Hypothalamus (tissue), 51 donors: ENCODE measurements around the gene P2RY11.

Source experiments
- DNase-seq, 51 donors: peaks; one replicate each; lab custom pipeline; 2025; lab: John Stamatoyannopoulos, UW

Gene P2RY11

GRCh38 chr19:10111405-10111811, at the start of gene P2RY11:
Gene P2RY11 (plus strand): TSS chr19:10111693. CDS start chr19:10111722, 29 bp downstream.
- peak in 6 of 51 donors; percentile 9 to 40 (median 23) for DNase-seq

GRCh38 chr19:10061717-10062310, 49.7 kb upstream of the P2RY11 start:
- no peak for DNase-seq

GRCh38 chr19:10068205-10068604, 43.3 kb upstream of the P2RY11 start:
- DNase-seq = no peak

GRCh38 chr19:10069046-10069445, 42.4 kb upstream of the P2RY11 start:
- no peak for DNase-seq

DNA sequence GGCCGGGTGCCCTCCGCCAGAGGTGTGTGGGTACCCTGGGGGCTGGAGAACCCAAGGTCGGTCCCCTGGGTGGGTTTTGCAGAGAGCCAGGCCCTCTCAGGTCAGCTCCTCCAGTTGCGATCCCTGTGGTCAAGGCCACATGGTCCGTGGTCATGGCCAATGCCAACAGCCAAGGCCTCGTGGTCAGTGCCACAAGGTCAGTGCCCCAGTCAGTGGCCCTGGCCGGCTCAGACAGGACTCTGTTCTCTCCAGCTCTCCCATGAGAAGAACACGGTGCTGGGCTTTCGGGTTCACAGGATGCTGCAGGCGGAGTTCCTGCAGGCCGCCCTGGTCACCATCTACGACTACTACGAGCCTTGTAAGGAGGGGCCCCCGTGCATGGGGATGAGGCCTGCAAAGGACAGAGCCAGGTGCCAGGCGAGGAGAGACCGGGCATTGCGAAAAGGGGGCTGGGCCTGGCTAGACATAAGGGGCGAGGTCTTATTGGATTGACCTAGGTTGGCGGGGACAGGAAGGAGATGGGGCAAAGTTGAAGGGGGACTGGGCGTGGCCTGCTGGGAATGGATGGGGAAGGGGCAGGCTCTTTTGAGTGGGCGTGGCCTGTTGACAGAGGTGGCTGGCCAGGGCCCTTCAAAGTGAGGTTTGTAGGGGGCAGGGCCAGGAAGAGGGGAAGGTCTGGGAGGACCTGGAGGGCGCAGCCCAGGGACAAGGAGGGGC, 40.6 kb upstream of the P2RY11 start:
- no peak for DNase-seq

GRCh38 chr19:10074153-10074552, 37.3 kb upstream of the P2RY11 start:
- DNase-seq = no peak

DNA sequence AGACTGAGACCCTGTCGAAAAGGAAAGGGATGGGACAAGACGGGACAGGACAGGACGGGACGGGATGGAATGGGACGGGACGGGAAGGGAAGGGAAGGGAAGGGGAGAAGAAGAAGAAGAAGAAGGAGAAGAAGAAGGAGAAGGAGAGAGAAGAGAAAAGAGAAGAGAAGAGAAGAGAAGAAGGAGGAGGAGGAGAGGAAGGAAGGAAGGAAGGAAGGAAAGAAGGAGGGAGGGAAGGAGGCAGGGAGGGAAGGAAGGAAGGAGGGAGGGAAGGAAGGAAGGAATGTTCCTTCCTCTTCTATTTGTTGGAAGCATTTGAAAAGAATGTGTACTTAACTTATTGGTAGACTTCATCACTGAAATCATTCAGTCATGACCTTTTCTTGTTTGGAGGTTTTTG, 35.0 kb upstream of the P2RY11 start:
- DNase-seq = no peak

DNA sequence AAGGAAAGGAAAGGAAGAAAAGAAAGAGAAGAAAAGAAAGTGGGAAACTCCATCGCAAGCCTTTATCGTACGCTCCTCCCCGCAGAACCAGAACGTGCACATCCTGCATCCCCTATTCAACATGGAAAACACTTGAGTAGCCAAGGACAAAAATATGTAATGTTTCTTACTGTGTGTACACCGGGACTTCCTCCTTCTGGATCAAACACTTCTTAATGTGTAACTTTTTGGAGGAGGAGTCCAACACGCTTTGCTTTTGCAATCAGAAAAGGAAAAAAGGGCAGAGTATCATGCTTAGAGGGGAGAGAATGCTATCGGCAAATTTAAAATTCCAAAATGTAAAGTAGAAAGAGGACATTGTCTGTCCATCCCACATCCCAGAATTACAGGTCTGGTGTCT, 33.2 kb upstream of the P2RY11 start:
- no peak for DNase-seq

GRCh38 chr19:10079031-10079453, 32.5 kb upstream of the P2RY11 start:
- no peak for DNase-seq

DNA sequence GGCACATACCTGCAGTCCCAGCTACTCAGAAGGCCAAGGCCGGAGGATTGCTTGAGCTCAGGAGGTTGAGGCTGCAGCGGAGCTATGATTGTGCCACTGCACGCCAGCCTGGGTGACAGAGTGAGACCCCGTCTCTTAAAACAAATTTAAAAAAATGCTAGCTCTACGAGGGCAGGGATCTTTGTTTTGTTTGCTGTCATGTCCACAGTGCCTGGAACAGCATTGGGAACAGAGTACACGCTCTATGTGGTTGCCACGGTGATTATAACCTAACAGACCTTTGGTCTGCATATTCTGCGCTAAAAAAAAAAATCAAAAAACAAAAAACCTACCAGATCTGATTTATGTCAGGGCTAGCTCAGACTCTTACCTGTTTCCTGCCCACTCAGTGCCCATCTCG, 27.6 kb upstream of the P2RY11 start:
- DNase-seq = no peak

- DNase-seq = no peak
Observed at GRCh38 chr19:10084803-10085202, 26.7 kb upstream of the P2RY11 start.

- DNase-seq = peak in 43 of 51 donors; percentile 7 to 69 (median 38)
Observed at GRCh38 chr19:10085641-10086590, 25.6 kb upstream of the P2RY11 start, which contains the start of gene SHFL. Gene SHFL (plus strand): TSS chr19:10086317. CDS start chr19:10086428, 111 bp downstream.

DNA sequence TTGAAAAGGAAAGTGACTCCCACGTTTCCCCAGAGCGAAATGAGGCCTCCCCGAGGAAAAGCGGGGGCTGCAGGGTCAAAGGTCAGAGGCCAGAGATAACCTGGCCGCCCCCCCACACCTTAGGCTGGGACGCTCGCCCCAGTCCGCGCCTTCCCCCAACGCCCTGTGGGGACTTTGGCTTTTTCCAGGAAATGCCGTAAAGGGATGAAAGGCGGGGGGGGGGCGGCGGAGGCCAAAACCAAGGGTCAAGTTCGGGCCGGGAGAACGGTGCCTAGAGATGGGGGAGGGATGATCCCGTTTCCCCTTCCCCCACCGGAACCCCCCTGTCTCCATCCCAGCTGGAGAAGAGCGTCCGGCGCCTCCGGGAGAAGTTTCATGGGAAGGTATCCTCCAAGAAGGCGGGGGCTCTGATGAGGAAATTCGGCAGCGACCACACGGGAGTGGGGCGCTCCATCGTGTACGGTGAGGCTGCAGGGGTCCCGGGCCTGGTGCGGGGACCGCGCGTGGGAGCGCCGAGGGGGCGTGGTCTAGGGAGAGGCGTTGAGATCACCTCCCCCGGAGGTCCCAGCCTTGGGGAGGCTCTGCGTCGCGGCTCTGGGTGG, 24.8 kb upstream of the P2RY11 start:
- no peak for DNase-seq

DNA sequence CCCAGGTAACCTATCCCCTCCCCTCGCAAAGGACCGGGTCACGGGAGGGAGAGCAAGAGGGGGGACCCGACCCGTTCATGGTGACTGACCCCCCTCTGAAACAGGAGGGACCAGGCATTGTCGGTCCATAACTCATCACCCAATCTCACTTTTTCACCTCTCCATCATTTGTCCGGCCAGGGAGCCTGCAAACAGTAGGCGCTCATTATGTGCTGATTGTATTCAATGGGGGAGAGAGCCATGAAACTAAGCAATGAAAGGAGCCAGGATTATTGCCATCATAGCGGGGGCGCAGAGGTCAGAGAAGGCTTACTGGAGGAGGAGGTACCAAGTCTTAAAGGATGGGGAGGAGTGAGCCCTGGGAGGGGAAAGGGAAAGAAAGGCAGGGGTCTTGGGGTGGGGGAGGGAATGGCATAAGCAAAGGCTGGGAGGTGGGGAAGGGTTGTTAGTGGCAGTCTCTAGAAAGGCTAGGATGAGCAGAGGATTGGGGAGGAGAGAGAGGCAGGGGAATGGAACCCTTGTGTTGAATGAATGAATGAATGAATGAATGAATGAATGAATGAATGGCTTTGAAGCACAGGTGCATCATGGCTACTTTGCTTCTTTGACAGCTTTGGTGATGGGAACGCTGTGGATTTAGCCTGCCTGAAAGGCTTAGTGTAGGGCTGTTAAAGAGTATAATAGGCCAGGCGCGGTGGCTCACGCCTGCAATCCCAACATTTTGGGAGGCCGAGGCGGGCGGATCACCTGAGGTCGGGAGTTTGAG, 24.0 kb upstream of the P2RY11 start:
- DNase-seq = no peak

GRCh38 chr19:10088949-10089554, 22.4 kb upstream of the P2RY11 start:
- DNase-seq = no peak

DNA sequence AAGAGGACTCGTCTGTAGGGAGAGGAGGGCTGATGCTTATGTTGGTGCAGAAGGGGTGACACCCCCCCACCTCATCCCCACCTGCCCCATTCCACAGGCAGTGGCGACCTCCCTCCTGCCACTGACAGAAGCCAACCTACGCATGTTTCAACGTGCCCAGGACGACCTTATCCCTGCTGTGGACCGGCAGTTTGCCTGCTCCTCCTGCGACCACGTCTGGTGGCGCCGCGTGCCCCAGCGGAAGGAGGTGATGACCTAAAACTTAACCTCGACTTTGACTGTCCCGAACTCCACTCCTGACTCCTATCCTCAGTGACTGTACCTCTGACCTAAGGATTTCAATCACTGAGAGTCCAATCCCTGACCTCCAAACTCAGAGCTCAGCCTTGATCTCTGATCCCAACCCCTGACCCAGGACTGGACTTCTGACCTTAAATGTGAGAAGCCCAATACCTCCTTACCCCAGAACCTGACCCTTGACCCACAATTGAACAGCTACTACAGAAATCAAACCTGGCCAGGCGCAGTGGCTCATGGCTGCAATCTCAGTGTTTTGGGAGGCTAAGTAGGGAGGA, 21.6 kb upstream of the P2RY11 start:
- DNase-seq = no peak

DNA sequence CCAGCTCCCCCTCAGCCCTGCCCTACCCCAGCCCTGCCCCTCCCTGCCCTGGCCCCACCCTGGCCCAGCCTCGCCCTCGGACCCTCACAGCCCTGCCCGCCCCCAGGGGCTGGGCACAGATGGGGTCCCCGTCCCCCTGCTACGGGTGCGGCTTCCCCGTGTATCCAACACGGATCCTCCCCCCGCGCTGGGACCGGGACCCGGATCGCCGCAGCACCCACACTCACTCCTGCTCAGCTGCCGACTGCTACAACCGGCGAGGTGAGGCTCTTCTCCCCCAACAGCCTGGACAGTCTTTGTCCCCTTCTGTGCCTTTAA, 20.2 kb upstream of the P2RY11 start:
- DNase-seq = no peak

DNA sequence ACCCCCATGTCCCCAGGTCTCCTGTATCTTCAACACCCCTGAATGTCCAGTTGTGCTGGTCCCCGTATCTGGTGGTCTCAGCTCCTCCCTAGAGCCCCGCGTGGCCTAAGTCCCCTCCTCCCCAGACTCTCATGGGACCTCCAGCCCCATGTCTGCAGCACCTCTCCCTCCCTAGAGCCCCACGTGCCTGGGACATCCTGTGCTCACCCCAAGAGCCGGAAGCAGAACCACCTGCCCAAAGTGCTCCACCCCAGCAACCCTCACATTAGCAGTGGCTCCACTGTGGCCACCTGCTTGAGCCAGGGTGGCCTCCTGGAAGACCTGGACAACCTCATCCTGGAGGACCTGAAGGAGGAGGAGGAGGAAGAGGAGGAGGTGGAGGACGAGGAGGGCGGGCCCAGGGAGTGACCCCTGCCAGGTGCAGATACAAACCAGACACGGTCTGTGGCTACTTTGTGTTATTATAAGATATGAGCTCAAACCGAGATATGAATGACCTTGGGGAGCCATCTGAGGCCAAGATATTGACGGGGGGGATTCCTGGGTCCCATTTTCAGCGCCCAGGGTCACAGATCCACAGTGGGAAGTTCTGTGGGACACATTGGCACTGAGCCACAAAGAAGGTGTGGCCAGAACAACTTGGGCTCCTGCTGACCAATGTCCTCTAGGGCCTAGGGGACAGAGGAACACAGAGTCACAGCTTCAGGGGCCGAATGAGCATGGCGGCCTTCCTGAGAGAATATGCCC, 19.4 kb upstream of the P2RY11 start:
- DNase-seq = no peak
